GM23248 (cell line): ENCODE measurements around the gene SNAPC1. TPM values are rescaled to one million over a fixed set of nuclear protein-coding genes. Genes with fewer than 3 reads are reported as not detected.
A peak's percentile ranks its signal among the peaks of the same experiment; 100 is the strongest.

ENCODE experiments used
- DNase-seq: peaks from one replicate; pipeline ENCODE4 v3.0.0-alpha.2; 2015
- H2AFZ ChIP-seq: fragments of 200-600 bp; sonication (generic); 2 replicates; pipeline ENCODE4 v1.6.1; 2016; ENCODE audit warnings: antibody characterized with exemption
- H3F3A ChIP-seq: fragments of 200-600 bp; sonication (generic); 2 replicates; pipeline ENCODE4 v1.6.1; 2016; ENCODE audit warnings: mild to moderate bottlenecking, antibody characterized with exemption, mixed run types; ENCODE audit not compliant: insufficient read depth
- H3K27ac ChIP-seq: fragments of 200-600 bp; sonication (generic); 2 replicates; pipeline ENCODE4 v1.5.1; 2016; ENCODE audit warnings: mild to moderate bottlenecking
- H3K27me3 ChIP-seq: fragments of 200-600 bp; sonication (generic); replicated peaks from 2 replicates; pipeline ENCODE4 v1.6.1; 2016; ENCODE audit warnings: mild to moderate bottlenecking; ENCODE audit not compliant: insufficient read depth
- H3K36me3 ChIP-seq: fragments of 200-600 bp; sonication (generic); 2 replicates; pipeline ENCODE4 v1.6.1; 2016; ENCODE audit warnings: low read depth, mild to moderate bottlenecking
- H3K4me1 ChIP-seq: fragments of 200-600 bp; sonication (generic); 2 replicates; pipeline ENCODE4 v1.6.1; 2016; ENCODE audit warnings: mild to moderate bottlenecking; ENCODE audit not compliant: insufficient read depth
- H3K4me2 ChIP-seq: fragments of 200-600 bp; sonication (generic); one replicate; pipeline ENCODE4 v1.6.1; 2016; ENCODE audit warnings: mild to moderate bottlenecking; ENCODE audit not compliant: unreplicated experiment
- H3K4me3 ChIP-seq: fragments of 200-600 bp; sonication (generic); 2 replicates; pipeline ENCODE4 v1.5.1; 2016; ENCODE audit warnings: mild to moderate bottlenecking
- H3K79me2 ChIP-seq: fragments of 200-600 bp; sonication (generic); 2 replicates; pipeline ENCODE4 v1.6.1; 2016; ENCODE audit warnings: mild to moderate bottlenecking; ENCODE audit not compliant: insufficient read depth
- H3K9ac ChIP-seq: fragments of 200-600 bp; sonication (generic); 2 replicates; pipeline ENCODE4 v1.6.1; 2016; ENCODE audit warnings: mild to moderate bottlenecking
- H3K9me2 ChIP-seq: fragments of 200-600 bp; sonication (generic); 2 replicates; pipeline ENCODE4 v1.6.1; 2016; ENCODE audit warnings: mixed run types, mild to moderate bottlenecking, moderate library complexity; ENCODE audit not compliant: insufficient read depth
- H3K9me3 ChIP-seq: fragments of 200-600 bp; sonication (generic); one replicate; pipeline ENCODE4 v1.6.1; 2017; ENCODE audit warnings: low read depth
- H4K20me1 ChIP-seq: fragments of 200-600 bp; sonication (generic); 2 replicates; pipeline ENCODE4 v1.6.0; 2016; ENCODE audit not compliant: insufficient read depth
- EZH2 ChIP-seq: fragments of 200-600 bp; sonication (generic); IDR thresholded peaks from 2 replicates; pipeline ENCODE4 v1.6.1; 2018; ENCODE audit warnings: antibody characterized with exemption, mild to moderate bottlenecking; ENCODE audit not compliant: insufficient read depth, poor library complexity, severe bottlenecking
- EZH2phosphoT487 ChIP-seq: fragments of 200-600 bp; sonication (generic); IDR thresholded peaks from 2 replicates; pipeline ENCODE4 v1.6.1; 2018; ENCODE audit warnings: antibody characterized with exemption, moderate library complexity, mild to moderate bottlenecking, low read depth; ENCODE audit not compliant: insufficient read depth
- WGBS, 2 experiments: methylation state at CpG; one replicate each; pipeline ENCODE4 v1.1.6; 2015 to 2017; ENCODE audit warnings: low lambda C conversion rate in 2 of 2, low coverage in 1 of 2; ENCODE audit errors: missing lambda C conversion rate in 2 of 2; 5-methylcytosine and 5-hydroxymethylcytosine counted together
- in situ Hi-C: fragments of 300-500 bp; cut with MboI; formaldehyde crosslinking; loops from 2 replicates; pipeline ENCODE4 v1.15.0; 2020
- polyA plus RNA-seq: library from polyadenylated mRNA; unstranded; fragments of >200 nt; fragmentation: Nextera tagmentation; extraction: Ambion mirVana; gene quantifications from 2 replicates; pipeline ENCODE4 v1.2.1, GENCODE V29; 2016
- total RNA-seq: library from RNA; depleted of rRNA; stranded (reverse); fragments of >200 nt; shearing (Covaris generic); gene quantifications from 2 replicates; pipeline ENCODE4 v1.2.3, GENCODE V29; 2014

SNAPC1 gene
- total and polyA plus RNA-seq, 2 experiments from 2014 or later = 35.9 to 41.6 TPM

- no peak for TF ChIP-seq EZH2phosphoT487
- TF ChIP-seq EZH2 = no peak
- in situ Hi-C loops = loop anchor here (10.0 kb wide), 1 partner anchor 531 kb away; no protein-coding TSS in a partner anchor
- H3K9me2 ChIP-seq = no peaks in the 10 kb centered on the region
These were observed 74.0 kb downstream of the SNAPC1 start for GRCh38 chr14:61836184-61836583.

GRCh38 chr14:61836807-61837206 lies 74.6 kb downstream of the SNAPC1 start:
- no peak for TF ChIP-seq EZH2
- no peak for TF ChIP-seq EZH2phosphoT487
- H4K20me1 ChIP-seq = no peaks in the 10 kb centered on the region
- H3K27ac ChIP-seq = no peak overlapping the region
- peaks cover 32% of the 10 kb centered on the region for H3K79me2 ChIP-seq
- no peaks in the 10 kb centered on the region for H3K27me3 ChIP-seq
- DNase-seq = no peak
- peak overlapping the region; percentile 47; the same call in 1 of the 2 replicates for H2AFZ ChIP-seq
- no peaks in the 10 kb centered on the region for H3F3A ChIP-seq
- H3K4me3 ChIP-seq = no peak overlapping the region
- H3K4me1 ChIP-seq = peaks cover 15% of the 10 kb centered on the region
- WGBS, 2 experiments = 96 to 97% methylated on average over 1 of the region's 1 CpG
- no peaks in the 10 kb centered on the region for H3K36me3 ChIP-seq
- H3K4me2 ChIP-seq = no peak overlapping the region
- H3K9ac ChIP-seq = no peak overlapping the region
- H3K9me2 ChIP-seq = no peaks in the 10 kb centered on the region
- in situ Hi-C loops = loop anchor here (10.0 kb wide), 1 partner anchor 532 kb away; no protein-coding TSS in a partner anchor
- H3K9me3 ChIP-seq = no peaks in the 10 kb centered on the region

More at GRCh38 chr14:61836184-61836583, 74.0 kb downstream of the SNAPC1 start:
- H3K9ac ChIP-seq = no peak overlapping the region
- H3K27me3 ChIP-seq = no peaks in the 10 kb centered on the region
- no peak for DNase-seq
- H2AFZ ChIP-seq = peak overlapping the region; percentile 47
- H3K9me3 ChIP-seq = no peaks in the 10 kb centered on the region
- H3K79me2 ChIP-seq = peaks cover 32% of the 10 kb centered on the region
- no peaks in the 10 kb centered on the region for H4K20me1 ChIP-seq
- peaks cover 15% of the 10 kb centered on the region for H3K4me1 ChIP-seq
- H3K4me3 ChIP-seq = no peak overlapping the region
- no peaks in the 10 kb centered on the region for H3F3A ChIP-seq
- H3K4me2 ChIP-seq = no peak overlapping the region
- 65 to 68% methylated on average over 3 of the region's 3 CpGs for WGBS, 2 experiments
- H3K27ac ChIP-seq = no peak overlapping the region
- no peaks in the 10 kb centered on the region for H3K36me3 ChIP-seq

- WGBS, 2 experiments = 35 to 38% methylated on average over 10 of the region's 10 CpGs
These were observed 75.4 kb downstream of the SNAPC1 start for GRCh38 chr14:61837336-61838229.

GRCh38 chr14:61838661-61839245 lies 76.5 kb downstream of the SNAPC1 start:
- 58 to 59% methylated on average over 5 of the region's 5 CpGs for WGBS, 2 experiments
- H3F3A ChIP-seq = no peaks in the 10 kb centered on the region
- H4K20me1 ChIP-seq = no peaks in the 10 kb centered on the region
- no peak overlapping the region for H3K4me2 ChIP-seq
- H3K9me3 ChIP-seq = no peaks in the 10 kb centered on the region
- H3K27me3 ChIP-seq = no peaks in the 10 kb centered on the region
- peaks cover 15% of the 10 kb centered on the region for H3K4me1 ChIP-seq
- peak overlapping the region; percentile 44; the same call in 1 of the 2 replicates for H3K9ac ChIP-seq
- in situ Hi-C loops = loop anchor here (10.0 kb wide), 1 partner anchor 534 kb away; no protein-coding TSS in a partner anchor
- TF ChIP-seq EZH2phosphoT487 (no peak), EZH2 (no peak)
- H3K27ac ChIP-seq = peak overlapping the region; percentile 44
- H3K4me3 ChIP-seq = no peak overlapping the region
- peak; percentile 31 for DNase-seq
- no peak overlapping the region for H2AFZ ChIP-seq
- H3K9me2 ChIP-seq = no peaks in the 10 kb centered on the region
- peaks cover 32% of the 10 kb centered on the region for H3K79me2 ChIP-seq
- H3K36me3 ChIP-seq = no peaks in the 10 kb centered on the region

More at GRCh38 chr14:61837336-61838229, 75.4 kb downstream of the SNAPC1 start:
- H3K36me3 ChIP-seq = no peaks in the 10 kb centered on the region
- no peak overlapping the region for H2AFZ ChIP-seq
- in situ Hi-C loops = loop anchor here (10.0 kb wide), 1 partner anchor 533 kb away; no protein-coding TSS in a partner anchor
- no peak overlapping the region for H3K27ac ChIP-seq
- TF ChIP-seq EZH2 (no peak), EZH2phosphoT487 (no peak)
- no peaks in the 10 kb centered on the region for H3K9me3 ChIP-seq
- H3K79me2 ChIP-seq = peaks cover 32% of the 10 kb centered on the region
- H3K27me3 ChIP-seq = no peaks in the 10 kb centered on the region
- no peak overlapping the region for H3K4me2 ChIP-seq
- H3F3A ChIP-seq = no peaks in the 10 kb centered on the region
- H3K9ac ChIP-seq = no peak overlapping the region
- no peak overlapping the region for H3K4me3 ChIP-seq
- peak; percentile 80 for DNase-seq
- no peaks in the 10 kb centered on the region for H4K20me1 ChIP-seq
- H3K9me2 ChIP-seq = no peaks in the 10 kb centered on the region
- H3K4me1 ChIP-seq = peaks cover 15% of the 10 kb centered on the region
